GM18873 (cell line): ENCODE results near the gene CYLD.

Source experiments
- ATAC-seq: cut with Tn5 transposase; IDR thresholded peaks from one replicate; pipeline ENCODE4 v1.9.1; 2021; ENCODE audit warnings: mild to moderate bottlenecking, moderate library complexity, moderate number of reproducible peaks; ENCODE audit not compliant: unreplicated experiment, low FRiP score

The CYLD gene

GRCh38 chr16:50741781-50742575, at the start of gene CYLD:
Gene CYLD, plus strand, starts transcription at chr16:50742086. Its CDS starts 7,613 bp downstream, at chr16:50749699.
- peak; percentile 91 for ATAC-seq

DNA sequence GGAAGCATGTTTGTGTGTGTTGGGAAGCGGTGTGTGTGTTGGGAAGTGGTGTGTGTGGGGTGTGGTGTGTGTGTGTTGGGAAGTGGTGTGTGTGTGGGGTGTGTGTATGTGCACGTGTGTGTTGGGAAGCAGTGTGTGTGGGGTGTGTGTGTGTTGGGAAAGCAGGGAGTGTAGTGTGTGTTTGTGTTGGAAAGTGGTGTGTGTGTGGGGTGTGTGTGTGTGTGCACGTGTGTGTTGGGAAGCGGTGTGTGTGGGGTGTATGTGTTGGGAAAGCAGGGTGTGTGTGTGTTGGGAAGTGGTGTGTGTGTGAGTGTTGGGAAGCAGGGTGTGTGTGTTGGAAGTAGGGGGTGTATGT, 49.3 kb upstream of the CYLD start:
- ATAC-seq, result no peak

DNA sequence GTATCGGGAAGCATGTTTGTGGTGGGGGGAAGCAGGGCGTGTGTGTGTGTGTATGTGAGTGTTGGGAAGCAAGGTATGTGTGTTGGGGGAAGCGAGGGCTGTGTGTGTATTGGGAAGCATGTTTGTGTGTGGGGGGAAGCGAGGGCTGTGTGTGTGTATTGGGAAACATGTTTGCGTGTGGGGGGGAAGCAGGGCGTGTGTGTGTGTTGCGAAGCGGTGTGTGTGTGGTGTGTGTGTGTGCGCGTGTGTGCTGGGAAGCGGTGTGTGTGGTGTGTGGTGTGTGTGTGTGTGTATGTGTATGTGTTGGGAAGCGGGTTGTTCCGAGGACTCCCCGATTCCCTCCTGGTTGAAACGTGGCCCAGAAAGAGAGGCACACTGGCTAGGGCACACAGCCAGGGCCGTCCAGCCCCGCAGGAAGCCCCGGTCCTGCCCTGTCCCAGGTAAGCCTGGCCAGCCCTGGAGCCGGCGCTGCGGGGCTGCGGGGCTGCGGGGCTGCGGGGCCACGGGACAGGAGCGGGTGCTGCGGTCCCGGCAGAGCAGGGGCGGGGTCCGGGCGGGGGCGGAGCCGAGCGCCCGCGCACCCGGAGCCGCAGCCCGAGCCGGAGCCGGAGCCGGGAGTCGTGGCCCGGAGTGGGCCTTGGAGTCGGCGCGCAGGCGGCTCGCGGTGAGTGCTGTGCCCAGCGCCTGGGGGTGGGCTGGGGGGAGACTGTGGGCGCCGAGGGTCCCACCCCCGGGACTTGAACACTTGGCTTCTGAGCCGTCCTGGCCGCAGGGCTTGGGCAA, 48.7 kb upstream of the CYLD start, which contains the start of gene NOD2:
TSS of gene NOD2 (plus strand) at position 608 of the 783 bp plus-strand sequence. CDS start 5,890 bp downstream, outside the sequence.
- ATAC-seq, result no peak

DNA sequence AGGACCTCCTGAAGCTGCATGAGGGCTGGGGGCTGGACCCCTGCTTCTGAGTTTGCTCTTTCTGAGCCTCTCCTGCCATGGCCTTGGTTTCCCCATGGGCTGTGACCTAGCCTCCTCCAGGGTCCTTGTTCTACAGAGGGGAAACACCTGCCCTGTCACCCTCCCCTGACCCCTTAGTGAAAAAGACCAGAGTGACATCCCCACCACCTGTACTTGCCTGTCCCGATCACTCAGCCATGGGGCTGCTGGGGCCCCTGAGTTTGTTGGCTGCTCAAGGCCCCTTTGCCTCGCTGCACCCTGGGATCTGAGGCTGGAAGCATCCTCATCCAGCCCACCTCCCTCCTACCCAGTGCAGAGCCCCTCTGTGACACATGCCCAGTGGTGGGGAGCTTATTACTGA, 47.7 kb upstream of the CYLD start:
- ATAC-seq, result no peak

GRCh38 chr16:50695017-50696000, 46.6 kb upstream of the CYLD start:
- ATAC-seq, result no peak

DNA sequence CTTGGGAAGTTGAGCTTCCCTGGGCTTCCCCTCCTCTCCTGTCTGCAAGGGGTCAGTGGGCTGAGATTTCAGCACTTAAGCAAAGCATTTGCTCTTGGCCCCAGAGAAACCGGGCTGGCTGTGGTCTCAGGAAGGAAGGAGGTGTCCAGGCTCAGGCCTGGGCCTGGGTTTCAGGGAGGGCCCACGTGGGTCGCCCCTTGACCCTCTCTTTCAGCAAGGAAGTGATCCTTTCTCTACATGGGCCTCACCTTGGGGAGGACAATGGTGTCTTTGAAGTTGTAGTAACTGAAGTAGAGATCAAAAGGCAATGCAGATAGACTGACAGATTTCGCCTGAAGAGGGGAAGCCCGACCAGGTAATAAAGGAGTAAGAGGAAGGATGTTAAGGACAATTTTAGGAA, 45.8 kb upstream of the CYLD start:
- ATAC-seq, result no peak

- ATAC-seq, result no peak
These were observed 45.1 kb upstream of the CYLD start for GRCh38 chr16:50696575-50697420.

- no peak for ATAC-seq
These were observed 44.5 kb upstream of the CYLD start for GRCh38 chr16:50697421-50697715.

DNA sequence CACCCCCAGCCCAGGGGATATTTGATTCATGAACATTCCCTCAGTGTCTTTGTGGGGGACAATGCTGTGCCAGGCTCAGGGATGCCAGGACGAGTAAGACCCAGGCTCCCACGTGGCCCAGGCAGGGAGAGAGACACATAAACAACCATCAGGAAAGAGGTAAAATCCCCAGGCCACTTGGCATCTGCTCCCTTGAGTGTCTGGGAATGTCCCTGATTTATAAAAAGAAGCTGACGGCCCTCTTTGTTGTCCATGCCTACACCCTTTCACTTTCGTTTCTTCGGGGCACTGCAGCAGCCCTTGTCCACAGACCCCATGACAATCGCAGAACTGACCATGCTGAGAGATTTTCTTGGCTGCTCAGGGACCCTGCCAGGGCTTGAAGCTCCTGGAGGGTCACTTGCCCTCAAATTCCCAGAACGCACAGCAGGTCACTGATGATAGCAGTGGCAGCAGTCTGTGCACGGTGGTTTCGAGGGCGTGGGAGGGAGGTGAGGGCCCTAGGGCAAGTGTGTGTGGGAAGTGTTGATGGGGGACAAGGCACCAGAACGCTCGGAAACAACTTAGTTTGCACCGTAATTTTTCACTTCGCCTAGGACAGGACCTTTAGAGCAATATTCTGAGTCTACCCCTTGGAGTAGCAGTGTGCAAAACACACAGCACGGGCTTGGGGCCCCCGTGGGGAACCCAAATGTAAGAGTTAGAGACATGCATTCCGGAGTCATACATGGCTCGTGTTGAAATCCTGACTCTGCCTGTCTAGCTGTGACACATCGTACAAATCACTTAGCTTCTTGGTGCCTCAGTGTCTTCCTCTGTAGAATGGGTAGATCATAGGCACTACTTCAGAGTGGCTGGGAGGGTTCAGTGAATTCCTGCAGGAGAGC, 43.8 kb upstream of the CYLD start:
- peak; percentile 48 for ATAC-seq

DNA sequence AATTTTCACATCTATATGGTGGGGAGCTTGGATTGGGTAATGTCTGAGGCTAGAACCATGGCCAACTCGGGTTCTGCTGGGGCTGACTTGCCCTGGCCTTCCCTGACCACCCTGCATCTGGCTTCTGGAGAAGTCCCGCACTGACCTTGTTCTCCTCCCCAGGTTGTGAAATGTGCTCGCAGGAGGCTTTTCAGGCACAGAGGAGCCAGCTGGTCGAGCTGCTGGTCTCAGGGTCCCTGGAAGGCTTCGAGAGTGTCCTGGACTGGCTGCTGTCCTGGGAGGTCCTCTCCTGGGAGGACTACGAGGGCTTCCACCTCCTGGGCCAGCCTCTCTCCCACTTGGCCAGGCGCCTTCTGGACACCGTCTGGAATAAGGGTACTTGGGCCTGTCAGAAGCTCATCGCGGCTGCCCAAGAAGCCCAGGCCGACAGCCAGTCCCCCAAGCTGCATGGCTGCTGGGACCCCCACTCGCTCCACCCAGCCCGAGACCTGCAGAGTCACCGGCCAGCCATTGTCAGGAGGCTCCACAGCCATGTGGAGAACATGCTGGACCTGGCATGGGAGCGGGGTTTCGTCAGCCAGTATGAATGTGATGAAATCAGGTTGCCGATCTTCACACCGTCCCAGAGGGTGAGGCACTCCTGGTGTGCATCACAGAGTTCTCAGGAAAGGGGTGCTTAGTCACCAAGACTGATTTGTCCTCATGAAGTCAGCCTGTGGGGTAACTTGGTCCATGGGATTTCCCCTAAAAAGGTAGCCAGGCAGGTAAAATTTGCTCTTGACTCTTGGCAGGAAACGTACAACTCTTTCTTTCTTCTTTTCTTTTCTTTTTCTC, 42.3 kb upstream of the CYLD start:
- no peak for ATAC-seq

DNA sequence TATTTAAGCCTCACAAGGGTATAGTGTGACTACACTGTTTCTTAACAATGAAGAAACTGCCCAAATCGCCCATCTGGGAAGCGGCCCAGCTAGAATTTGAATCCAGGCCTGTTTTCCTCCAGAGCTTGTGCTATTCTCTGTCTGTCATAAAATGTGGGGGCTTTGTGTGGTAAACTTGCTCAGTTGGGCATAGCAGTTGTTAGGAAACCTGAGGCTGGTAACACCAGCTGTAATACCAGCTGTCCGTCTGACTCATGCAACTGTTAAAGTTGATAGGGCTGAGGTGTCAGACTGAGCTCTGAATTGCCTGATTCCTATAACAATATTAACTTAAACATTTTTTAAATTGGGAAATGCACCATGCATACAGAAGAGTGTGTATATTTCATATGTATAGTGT, 39.2 kb upstream of the CYLD start:
- no peak for ATAC-seq

GRCh38 chr16:50704245-50704644, 37.6 kb upstream of the CYLD start:
- no peak for ATAC-seq

DNA sequence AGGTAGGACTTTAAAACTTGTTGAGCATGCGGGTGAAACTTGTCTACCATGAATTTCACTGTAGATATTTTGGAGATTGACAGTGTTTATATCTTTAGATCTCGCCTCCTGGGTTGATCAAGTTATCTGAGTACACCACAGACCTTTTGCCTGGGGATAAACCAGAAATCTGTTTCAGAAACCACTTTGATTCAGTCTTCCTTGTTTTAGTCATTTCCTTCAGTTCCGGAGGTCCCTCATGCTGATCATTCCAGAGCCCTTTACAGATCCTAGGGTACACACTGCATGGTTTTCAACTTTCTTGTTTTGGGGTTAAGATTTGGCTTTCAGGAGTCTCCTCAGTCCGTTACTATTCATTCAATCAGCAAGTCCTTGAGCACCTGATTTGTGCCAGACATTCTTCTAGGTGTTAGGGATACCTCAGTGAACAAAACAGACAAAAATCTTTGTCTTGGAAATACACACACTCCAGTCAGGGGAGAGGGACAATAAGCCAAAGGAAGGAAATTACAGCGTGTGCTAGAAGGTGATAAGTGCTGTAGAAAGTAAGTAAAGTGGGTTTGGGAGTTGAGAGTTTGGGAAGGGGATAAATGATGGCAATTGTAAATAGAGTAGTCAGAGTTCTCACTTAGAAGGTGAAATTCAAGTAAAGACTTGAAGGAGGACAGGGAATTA, 36.3 kb upstream of the CYLD start:
- no peak for ATAC-seq

- ATAC-seq, result no peak
These were observed 35.6 kb upstream of the CYLD start for GRCh38 chr16:50706250-50706649.

DNA sequence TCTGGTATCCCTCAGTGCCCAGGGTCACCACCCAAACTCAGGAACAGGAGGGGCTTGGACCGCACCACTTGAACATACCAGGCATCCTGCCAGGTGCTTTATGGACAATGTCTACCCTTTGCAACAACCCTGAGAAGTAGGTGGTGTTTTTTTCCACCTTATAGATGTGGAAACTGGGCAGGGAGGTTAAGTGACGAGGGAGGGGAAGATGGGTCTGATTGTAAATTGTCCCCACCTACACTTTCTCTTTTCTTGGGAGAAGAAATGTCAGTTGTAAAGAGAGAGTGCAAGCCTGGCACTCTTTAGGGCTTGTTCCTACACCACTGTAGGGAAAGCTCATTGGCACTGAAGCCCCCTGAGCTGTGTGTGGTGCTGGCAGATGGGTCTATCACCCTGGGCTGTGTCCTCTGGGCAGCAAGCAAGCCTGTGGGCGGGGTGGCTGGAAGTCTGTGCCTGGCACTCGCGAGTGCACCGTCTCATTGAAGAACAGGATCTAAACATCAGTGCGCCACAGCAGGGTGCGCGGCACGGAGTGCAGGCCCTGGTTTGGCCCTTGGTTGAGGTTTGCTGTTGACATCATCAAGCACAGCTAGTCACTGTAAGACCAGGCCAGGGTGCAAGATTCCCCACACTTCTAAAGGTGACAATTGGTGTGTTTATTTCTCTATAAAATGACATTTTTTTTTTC, 33.4 kb upstream of the CYLD start:
- no peak for ATAC-seq

DNA sequence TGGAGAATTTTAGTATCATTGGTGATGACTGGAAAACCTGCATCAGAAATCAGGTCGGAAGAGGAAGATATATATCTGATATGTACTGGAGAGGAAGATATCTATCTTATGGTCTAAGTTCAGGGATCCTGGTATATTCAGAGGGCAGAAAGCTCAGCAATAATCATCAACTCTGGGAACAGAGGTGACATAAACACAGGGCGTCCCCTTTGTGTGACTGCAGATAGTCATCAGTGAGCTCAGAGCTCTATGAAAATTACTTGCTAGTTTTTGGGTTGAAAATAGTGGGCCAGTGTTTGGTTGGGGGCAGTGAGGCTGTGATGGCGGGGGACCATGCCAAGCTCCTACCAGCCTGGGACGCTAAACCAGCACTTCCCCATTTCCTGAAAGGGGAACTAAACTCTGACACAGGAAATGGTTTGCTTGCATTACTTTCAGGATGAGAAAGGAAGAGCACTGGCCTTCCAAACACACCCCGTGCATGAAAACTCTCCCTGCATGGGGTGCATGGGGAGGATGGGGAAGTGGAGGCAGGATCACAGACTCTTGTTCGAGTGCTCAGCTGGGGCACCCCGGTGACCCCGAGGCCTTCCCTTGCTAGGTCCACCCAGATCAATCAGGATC, 32.7 kb upstream of the CYLD start:
- no peak for ATAC-seq
